Left cardiac atrium (tissue), 4 donors: ENCODE measurements around the gene GZMB. TPM values are rescaled to one million over a fixed set of nuclear protein-coding genes. Genes with fewer than 3 reads are reported as not detected.
"Not testable (repeated sequence)": the region's sequence is repeated elsewhere in the genome, so short reads cannot be mapped to it uniquely, and the experiment has no call there.

Source experiments
- ATAC-seq, 2 donors: fragments of 200-7000 bp; cut with Tn5 transposase; one replicate each; pipeline ENCODE4 v1.9.1; 2020; ENCODE audit warnings: mild to moderate bottlenecking in 2 of 2, moderate library complexity in 2 of 2
- DNase-seq: peaks from one replicate; pipeline ENCODE4 v3.0.0-alpha.2; 2020
- intact Hi-C, 2 donors: fragments of 100-400 bp; cut with DNase I; formaldehyde crosslinking; loops; one replicate each; pipeline versions ENCODE4 v1.14.1 to v1.15.1; 2022 to 2023
- long read RNA-seq: library from polyadenylated mRNA; unstranded; transcript quantifications from one replicate; pipeline ENCODE4 v2.0.0, GENCODE V29; 2021
- total RNA-seq, 2 donors: library from RNA; stranded (reverse); fragmentation: NEBNext Ultra II Directional; extraction: Animal tissue kit (Norgen Biotek cat#: 25700); gene quantifications; one replicate each; pipeline ENCODE4 v1.2.1, GENCODE V29; 2021
- donor health status: DM: no; HTN: yes; CAD: no.
- donor health status: DM: no; HTN: yes; CAD: no; lungs with severe emphysema.
- donor health status: DM: yes; HTN: yes; CAD: no.
- donor health status: Dilated cardiomyopathy.

Gene GZMB, protein sequence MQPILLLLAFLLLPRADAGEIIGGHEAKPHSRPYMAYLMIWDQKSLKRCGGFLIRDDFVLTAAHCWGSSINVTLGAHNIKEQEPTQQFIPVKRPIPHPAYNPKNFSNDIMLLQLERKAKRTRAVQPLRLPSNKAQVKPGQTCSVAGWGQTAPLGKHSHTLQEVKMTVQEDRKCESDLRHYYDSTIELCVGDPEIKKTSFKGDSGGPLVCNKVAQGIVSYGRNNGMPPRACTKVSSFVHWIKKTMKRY
- total RNA-seq = under 1 TPM; 0.47 to 0.73 TPM
- long read RNA-seq = 0 reads

DNA sequence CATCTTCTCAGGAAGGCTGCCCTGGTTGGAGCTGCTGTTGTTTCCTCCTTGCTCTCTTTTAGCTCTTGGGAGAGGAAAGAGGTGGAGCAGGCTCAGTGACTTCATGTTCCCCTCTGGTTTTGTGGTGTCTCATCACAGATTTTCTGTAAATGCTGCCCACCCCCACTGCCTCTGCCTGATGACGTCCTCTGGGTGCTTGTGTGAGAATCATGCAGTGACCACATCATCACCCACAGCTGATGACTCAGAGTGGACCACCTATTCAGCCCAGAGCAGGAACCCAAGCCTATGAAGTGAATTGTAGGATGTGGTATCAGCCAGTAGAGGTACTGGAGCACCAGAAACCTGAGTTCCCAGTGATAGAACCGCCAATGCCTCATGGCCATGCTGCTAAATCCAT, at the start of gene GZMB:
Gene GZMB (minus strand): TSS at position 33 of the 400 bp plus-strand sequence. CDS start 30 bp downstream, at position 3.
- intact Hi-C loops = no loop called here
- DNase-seq (no peak), ATAC-seq (no peak)

DNA sequence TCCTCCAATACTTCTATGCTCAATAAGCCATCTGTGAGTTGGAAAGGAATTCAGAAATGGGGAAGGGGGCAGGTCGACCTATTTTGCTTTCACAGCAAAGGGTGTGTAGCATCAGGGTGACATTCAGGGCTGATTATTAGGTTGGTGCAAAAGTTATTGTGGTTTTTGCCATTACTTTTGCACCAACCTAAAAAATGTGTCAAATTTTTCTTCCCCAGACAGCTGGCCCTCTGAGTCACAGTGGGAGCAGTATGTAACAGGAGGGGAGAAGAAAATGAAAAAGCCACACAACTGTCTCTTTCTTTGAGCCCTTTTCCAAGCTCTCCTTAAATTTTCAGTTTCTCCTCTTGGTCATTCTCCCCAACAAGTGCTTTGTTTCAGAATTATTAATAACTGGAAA, 47.1 kb upstream of the GZMB start:
- DNase-seq (no peak), ATAC-seq (no peak)
- intact Hi-C loops = no loop called here

DNA sequence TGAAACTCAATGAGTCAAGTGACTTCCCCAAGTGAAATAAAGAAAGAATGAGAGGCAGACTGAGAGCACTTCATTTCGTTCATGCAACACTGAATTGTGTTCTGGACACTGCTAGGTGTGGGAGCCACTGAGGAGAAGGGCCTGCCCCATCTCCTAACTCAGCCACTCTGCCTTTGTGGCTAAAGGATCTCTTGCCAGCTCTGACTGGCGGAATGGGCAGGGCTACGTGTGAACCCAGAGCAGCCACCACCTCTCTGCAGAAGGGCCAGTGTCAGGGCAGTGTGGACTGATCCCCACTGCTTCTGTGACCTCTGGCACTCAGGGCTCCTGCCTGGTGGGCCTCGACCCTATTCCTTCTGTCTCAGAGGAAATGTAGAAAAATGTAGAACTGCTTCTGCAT, 46.5 kb upstream of the GZMB start:
- DNase-seq (no peak), ATAC-seq (no peak)
- intact Hi-C loops = no loop called here

DNA sequence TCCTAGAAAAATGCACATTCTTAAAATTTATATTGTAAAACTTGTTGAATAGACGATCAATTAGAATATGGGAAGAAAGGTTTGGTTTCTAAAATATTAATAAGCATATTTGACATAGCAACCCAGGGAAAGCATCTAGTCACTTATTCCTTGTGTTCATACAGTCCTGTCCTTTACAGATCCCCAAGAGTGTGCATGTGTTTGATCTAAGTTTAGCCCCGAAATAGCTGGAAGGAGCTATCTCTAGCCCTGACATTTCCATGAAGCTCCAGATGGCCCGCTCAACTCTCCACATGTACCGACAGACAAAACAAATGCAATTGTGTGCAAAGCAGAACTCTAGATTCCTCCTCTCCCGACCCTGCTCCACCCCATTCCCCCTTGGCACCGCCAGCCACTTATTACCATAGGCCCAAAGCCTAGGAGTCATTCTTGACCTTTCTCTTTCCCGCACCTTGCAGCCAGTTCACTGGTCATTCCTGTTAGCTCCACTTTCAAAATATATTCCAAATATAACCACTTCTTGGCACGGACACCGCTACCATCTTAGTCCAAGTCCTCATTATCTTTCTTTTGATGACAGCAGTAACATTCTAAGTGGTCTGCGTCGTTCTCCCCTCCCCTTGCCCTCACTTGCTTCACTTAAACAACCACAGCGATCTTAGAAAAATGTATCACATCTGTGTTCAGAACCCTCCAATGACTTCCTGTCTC, 45.4 kb upstream of the GZMB start:
- peak; percentile 35 to 55 for ATAC-seq
- intact Hi-C loops = no loop called here
- DNase-seq = no peak

DNA sequence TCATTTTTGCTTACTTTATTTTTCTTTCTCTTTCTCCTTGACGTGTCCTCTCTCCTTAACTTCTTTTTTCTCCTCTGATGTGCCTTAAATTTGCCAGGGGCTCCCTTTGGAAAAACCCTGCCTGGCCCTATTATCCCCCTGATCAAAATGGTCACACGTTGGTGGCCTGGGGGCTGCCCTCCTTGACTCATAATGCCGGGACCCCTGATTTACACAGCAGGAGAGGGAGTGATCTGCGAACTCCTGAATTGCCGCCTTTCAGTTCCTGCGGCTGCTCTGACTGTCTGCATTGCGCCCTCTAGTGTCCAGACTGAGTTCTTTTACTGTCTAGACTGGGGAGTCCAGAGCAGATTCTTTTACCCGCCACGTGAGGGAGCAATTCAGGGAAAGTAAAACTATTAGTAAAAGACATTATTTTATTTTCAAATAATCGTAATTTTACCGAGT, 44.8 kb upstream of the GZMB start:
- intact Hi-C loops = no loop called here
- peak; percentile 74 for DNase-seq
- ATAC-seq = peak; percentile 92 to 96

DNA sequence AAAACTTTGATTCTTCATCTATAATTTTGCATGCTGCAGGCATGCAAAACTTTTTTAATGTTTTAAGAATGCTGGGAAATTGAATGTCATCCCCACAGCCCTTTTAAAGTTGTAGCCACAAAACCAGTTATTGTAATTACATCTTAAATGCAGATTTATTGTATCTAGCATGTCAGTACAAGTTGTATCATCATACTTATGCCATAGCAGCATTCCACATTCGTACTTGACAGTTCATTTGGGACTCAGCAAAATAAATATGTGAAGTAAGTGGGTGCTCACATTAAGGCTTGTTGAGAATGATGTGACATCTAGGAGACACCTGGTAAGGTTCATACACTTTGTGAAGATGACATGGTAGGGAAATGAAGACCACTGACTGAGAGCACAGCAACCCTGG, 44.0 kb upstream of the GZMB start:
- ATAC-seq = no peak
- no peak for DNase-seq
- intact Hi-C loops = no loop called here

DNA sequence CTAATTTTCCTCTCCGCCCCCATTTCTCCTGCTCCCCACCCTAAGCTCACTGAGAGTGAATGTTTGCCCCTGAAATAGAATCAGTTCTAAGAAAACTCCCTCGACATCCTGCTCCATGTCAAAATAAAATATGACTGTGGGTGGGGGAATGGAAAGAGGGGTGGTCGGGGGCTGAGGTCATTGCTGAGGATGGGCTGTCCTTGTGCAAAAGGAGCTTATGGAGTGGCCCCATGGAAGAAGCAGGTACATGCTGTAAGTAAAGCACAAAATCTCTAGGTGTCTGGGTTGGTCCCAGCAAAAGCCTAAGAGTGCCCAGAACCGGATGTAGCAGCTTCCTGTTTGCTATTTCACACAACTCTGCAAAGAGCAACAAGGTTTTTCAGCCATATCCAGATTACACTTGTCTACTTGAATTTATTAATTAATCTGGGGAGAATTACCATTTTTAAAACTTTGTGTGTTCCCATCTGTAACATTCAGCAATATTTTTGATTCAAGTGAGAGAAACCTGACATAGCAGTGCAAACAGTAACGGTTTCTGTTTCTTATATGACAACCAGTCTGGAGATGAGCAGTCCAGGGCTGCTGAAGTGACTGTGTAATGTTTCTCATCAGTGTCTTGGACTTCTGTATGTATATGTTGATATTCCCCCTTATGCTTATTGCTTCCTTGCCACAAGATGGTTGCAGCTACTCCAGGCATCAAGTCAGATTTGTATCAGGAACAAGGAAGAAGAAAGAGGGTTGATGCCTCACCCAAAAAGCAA, 40.4 kb upstream of the GZMB start:
- ATAC-seq (peak in 1 of 2 donors; percentile 36), DNase-seq (no peak)
- intact Hi-C loops = no loop called here

DNA sequence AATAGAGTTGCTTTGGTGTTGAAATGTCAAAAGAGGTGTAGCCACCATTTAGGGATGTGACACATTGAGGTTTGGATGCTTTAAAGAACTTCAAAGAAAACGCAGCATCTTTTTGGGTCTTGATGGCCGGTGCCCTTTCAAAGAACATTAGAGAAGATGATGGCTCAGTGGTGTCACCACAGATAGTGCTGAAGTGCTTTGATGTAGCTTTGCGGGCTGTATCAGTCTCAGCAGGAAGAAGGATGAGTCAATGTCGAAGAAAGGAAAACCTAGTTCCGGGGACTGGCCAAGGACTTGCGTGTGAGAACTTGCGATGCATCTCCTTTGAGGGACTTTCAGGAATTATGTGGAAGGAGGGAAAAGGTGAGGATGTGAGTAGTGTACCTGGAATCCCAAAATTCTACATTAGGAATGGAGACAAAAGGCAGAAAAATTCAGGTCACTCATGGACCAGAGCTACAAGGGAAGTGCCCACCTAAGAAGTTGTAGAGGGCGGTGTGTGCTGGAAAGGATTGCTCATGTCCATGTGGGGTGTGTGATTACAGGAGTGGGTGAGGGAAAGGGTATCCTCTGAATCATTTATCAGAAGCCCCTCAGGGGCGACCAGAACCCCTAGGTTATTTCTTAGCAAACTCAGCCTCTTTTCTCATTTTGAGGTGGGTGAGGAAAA, 39.7 kb upstream of the GZMB start:
- ATAC-seq (peak; percentile 14 to 61), DNase-seq (no peak)
- intact Hi-C loops = no loop called here

DNA sequence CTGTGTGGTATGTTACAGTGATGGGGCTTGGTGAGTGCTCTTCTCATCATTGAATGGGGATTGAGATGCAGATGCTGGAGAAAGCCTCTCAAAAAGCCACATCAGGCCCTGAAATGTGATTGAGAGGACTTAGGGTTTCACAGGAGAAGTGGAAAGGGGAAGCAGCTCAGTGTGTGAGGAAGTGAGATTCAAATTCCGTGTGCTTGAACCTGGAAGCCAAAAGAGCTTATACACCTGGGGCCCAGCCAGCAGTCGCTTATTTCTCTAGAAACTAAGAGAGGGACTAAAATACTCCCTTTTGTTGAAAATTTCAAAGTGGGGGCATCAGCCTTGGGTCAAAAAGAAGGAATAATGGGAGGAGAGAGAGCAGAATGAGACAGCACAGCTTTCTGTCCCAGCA, 39.1 kb upstream of the GZMB start:
- intact Hi-C loops = no loop called here
- no peak for ATAC-seq
- DNase-seq = no peak

DNA sequence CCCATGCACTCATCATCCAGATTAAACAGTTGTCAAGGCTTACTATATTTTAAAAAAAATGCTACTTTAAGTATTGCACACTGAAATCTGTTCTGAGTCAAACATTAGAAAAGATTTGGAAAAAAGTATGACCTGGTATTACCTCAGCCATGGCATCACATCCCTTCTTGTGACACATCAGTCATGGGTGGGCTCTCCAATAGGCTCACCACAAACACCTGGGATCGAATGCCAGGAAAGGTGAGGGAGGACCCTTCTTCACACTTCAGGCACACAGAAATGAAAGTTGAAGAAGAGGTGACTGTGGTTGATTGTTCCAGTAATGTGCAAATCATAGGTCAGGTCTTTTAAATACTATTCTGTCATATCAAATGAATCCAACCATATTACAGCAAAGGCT, 36.6 kb upstream of the GZMB start:
- intact Hi-C loops = no loop called here
- DNase-seq = no peak
- no peak for ATAC-seq

DNA sequence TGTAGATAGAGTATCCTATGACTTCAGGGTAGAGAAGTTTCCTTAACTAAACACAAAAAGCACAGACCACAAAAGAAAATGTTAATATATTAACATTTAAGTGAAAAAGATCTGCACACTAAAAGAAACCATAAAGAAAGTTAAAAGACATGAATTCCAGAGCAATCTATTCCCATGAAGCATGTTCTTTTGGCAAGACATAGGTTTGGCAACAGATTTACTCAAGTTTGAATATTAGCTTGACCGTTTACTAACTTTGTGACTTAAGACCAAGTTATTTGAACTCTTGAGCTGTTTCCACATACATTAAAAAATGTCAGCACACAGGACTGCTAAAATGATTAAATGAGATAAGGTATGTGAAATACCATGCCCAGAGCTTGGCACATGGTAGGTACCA, 35.7 kb upstream of the GZMB start:
- ATAC-seq = no peak
- intact Hi-C loops = no loop called here
- no peak for DNase-seq

DNA sequence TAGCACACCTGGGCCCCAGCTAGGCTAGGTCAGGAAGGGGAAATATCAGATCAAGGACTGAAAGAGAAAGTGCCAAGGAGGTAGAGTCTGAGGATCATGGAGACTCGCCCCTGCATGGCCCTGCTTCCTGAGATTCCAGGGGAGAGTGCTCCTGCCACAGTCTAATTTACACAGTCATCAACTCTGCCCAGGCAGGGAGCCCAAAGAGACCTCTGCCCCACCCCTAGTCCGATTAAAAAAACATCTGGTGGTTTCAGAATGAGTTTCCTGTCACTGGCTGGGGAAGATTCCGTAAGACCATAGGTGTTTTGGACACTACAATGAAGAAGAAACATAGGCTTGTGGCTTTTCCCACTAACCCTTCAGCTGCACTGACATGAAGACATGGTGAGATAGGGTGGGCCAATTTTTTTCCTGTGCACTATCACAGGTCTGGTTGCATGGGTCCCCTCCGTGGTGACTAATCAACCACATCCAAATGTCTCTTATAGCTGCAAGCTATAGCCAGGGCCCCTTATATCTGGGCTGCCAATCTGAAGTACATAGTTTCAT, 31.5 kb upstream of the GZMB start:
- ATAC-seq (no peak), DNase-seq (no peak)
- intact Hi-C loops = no loop called here

DNA sequence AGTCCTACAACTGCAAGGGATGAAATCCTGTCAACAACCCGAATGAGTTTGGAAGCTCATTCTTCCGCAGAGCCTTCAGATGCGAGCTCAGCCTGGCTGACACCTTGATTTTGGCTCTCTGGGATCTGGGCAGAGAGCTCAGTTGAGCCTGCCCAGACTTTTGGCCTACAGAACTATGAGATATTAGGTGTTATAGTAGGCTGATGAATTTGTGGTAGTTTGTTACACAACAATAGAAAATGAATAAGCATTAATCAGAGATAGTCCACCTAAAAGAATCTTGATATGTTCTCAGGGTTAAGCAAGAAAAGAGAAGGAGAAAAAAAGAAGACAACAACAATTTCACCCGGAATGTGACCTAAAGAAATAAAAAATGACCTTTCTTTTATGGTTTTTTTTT, 30.4 kb upstream of the GZMB start:
- intact Hi-C loops = no loop called here
- DNase-seq = no peak
- ATAC-seq = no peak

DNA sequence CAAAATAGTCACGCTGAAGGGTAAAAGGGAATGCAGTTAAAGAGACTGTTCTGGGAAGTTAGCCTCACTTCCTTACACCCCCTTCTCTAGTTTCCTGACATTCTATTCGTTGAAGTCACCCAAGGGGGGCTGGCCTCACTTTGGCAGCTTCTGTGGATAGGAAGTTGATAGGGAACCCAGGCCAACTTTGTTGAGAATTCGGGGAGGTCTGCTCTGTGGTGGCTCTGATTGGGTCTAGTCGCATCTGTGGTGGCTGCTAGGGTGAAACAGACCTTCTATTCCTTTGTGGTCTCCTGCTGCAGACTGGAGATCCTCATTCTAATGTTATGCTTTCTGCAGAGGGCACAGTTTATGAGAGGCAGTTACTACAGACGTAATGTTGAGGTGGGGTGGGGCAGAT, 28.8 kb upstream of the GZMB start:
- intact Hi-C loops = no loop called here
- ATAC-seq (peak; percentile 47 to 71), DNase-seq (no peak)

DNA sequence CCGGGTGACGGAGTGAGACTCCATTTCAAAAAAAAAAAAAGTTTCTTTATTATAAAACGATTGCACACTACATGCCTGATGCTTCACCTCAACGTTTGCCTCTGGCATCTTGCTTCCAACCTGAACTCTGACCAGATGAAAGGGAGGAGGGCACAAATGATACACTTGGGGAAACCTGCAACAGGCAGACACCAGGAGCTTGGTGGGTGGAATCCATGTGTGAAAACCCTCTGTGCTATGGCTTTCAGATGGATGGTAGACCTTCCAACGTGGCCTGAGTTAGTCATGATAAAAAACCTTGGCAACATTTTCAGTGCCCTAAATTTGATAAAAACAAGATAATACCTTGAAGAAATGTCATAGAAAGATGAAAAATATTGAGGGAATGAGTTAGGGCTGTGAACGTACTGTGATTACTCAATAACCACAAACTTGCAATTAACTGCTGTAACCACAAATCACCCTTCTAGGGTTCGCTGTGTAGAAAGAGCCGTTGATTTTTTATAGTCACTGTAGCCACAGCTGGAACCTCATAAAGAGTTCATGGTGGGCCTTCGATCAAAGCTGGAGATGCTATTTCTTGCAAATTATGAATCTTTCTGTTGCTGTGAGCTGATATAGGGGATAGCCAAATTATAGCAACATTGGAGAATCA, 26.1 kb upstream of the GZMB start:
- ATAC-seq (no peak), DNase-seq (no peak)
- intact Hi-C loops = no loop called here

DNA sequence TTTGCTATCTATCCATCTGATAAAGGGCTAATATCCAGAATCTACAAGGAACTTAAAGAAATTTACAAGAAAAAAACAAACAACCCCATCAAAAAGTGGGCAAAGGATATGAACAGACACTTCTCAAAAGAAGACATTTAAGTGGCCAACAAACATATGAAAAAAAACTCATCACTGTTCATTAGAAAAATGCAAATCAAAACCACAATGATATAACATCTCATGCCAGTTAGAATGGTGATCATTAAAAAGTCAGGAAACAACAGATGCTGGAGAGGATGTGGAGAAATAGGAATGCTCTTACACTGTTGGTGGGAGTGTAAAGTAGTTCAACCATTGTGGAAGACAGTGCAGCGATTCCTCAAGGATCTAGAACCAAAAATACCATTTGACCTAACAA, 14.4 kb upstream of the GZMB start:
- ATAC-seq, intact Hi-C loops, DNase-seq: not testable (repeated sequence)

DNA sequence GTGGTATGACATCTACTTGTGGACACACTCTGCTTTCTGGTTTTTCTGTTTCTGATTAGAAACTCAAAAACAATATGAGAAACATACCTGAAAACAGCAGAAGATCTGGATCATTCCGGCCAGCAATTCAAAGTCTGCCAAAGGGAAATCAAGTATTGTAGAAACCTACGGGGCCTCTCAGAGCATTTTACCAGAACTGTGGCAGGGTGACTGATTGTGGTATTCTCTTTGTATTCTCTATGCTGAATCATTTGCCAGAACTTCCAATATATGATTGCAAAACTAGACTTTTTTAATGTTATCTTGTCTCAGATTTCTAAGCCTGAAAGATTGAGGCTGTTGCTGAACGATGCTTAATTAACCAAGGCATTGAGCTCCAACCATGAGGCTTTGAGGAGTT, 5.9 kb upstream of the GZMB start:
- DNase-seq = no peak
- intact Hi-C loops = no loop called here
- no peak for ATAC-seq

DNA sequence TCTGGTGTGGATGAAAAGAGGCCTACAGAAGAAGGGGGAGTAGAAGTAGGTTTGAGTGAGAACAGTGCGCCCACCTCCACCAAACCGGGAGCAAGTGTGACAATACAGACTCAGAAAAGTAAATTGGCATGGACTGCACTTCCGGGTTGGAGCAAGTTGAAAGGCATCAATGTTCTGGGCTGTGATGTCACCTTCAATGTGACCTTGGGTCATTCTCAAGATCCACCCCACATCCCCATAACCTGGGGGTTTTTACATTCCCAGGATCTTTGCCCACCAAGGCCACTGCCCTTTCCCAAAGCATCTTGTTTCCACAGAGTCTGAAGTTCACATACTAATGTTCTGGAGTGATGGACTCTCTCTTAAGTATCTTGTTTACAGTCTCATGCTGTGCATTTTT, 5.3 kb upstream of the GZMB start:
- DNase-seq (no peak), ATAC-seq (no peak)
- intact Hi-C loops = no loop called here

DNA sequence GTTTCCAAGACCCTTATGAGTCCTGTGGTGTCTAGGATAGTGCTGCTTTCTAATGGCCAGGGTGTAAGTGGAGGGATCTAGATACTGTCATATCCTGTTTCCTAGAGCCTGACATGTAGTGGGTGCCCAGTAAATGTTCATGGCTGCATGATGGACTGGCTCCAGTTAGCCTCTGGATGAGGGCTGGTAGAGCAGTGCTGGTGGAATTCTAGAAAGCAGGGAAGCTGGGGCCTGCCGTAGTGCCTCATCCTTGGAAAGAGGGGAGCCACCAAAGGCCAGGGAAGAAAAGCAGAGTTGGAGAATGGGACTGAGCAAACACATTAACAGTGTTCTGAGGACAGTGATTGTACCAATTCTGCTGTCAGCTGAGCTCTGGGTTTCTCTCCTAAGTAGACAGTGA, 637 bp downstream of the GZMB start:
- intact Hi-C loops = no loop called here

More for the DNA sequence above, 637 bp downstream of the GZMB start:
- DNase-seq (no peak), ATAC-seq (no peak)
